HL-60/S4 treated with retinoic acid at 250 ng/mL for 4 days and 3 days (cell line): ENCODE measurements around the gene GPR107.

ENCODE experiments used
- in situ Hi-C: fragments of 300-500 bp; cut with MboI; formaldehyde crosslinking; loops from 2 replicates; pipeline ENCODE4 v1.7.0; 2022; ENCODE audit warnings: low sequenced_read_pairs

The GPR107 gene

GRCh38 chr9:130177898-130178805 is 124.4 kb downstream of the GPR107 start:
- in situ Hi-C loops: no loop called here

GRCh38 chr9:130179331-130179907 is 125.7 kb downstream of the GPR107 start:
- in situ Hi-C loops: no loop called here

- in situ Hi-C loops: no loop called here
Observed at GRCh38 chr9:130180516-130180915, 126.8 kb downstream of the GPR107 start.

GRCh38 chr9:130181678-130182380 is 128.1 kb downstream of the GPR107 start:
- in situ Hi-C loops: no loop called here

- in situ Hi-C loops: no loop called here
Observed at GRCh38 chr9:130182381-130182909, 128.7 kb downstream of the GPR107 start.

GRCh38 chr9:130183133-130183762 is 129.5 kb downstream of the GPR107 start:
- in situ Hi-C loops: no loop called here

GRCh38 chr9:130185017-130185416 is 131.3 kb downstream of the GPR107 start:
- in situ Hi-C loops: no loop called here

- in situ Hi-C loops: no loop called here
Observed at GRCh38 chr9:130185490-130186031, 131.9 kb downstream of the GPR107 start.

GRCh38 chr9:130186051-130186450 is 132.3 kb downstream of the GPR107 start:
- in situ Hi-C loops: no loop called here

GRCh38 chr9:130186839-130187522 is 133.3 kb downstream of the GPR107 start:
- in situ Hi-C loops: no loop called here

- in situ Hi-C loops: no loop called here
Observed at GRCh38 chr9:130187523-130187846, 133.8 kb downstream of the GPR107 start.

- in situ Hi-C loops: no loop called here
Observed at GRCh38 chr9:130188860-130189481, 135.3 kb downstream of the GPR107 start.
